GM15510 (cell line): Measurements from ENCODE around the gene COPS4.
A peak's percentile ranks its signal among the peaks of the same experiment; 100 is the strongest.

Experiments
- POLR2A ChIP-seq: IDR thresholded peaks from 3 replicates; pipeline ENCODE4 v1.6.1; 2011; ENCODE audit warnings: borderline replicate concordance; ENCODE audit not compliant: insufficient read length; ENCODE audit errors: extremely low read depth

The COPS4 gene

DNA sequence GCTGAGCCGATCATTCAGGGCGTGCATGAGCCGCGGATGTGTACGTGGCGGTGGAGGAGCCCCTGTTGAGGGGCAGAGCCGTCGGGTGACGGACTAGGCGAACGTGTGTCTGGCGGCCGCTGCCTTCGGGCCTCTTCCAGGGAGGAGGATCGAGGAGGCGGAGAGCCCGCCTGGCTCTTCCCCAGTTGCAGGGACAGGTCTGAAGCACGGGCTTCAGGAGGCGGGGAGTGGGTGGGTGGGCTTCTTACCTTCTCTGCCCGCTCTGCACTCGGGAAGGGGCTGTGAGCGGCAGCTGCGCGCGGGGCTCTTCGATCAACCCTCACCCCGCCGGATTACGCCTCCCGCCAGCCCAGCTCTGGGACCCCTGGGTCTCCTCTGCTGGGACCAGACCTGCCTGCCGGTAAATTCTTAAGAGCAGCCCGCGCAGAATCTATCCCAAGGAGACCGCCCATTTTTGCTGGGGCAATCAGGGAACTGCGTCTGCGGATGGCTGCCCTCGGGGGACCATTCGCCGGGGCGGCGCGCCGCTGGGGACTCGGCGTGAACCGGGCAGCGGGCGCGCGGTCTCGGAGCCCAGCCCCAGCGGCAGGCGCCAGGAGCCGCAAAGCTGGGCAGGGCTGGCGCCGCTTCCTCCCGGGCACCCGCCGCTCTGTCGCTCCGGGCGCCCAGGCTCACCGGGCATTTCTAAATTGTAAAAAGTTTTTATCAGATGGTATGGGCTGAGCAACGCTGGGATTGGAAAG is 74.7 kb downstream of the COPS4 start:
- peak; percentile 36 for TF ChIP-seq POLR2A

DNA sequence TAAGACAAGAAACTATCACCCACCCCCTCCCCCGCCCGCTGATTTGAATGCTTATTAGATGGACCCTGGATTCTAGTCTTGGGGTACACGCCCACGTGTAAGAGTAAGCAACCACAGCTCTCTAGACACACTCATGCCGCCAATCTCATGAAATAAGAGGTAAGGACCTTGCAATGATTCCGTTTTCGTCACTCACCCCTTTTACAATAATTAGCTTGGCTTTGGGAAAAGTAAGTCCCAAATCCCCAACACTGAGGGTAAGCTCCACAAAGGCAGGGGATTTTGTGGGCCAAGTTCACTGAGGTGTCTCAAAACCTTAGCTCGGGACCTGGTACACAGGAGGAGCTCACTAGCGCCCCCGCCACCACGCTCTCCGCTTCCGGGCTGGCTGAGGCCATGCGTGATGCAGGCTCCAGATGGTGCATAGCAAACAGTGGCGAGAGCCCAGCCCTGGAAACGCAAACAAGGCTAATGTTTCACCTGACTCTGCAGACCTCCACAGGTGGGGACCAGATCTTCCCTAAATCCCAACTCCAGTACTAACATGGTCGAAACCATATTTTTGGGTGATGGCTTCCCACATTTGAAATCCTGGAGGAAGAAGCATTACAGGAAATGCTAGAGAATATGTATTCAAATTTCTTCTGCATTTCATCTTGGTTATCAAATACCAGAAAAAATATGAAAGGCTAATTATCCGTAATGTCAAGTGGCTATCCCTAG is 75.4 kb downstream of the COPS4 start:
- peak; percentile 40 for TF ChIP-seq POLR2A

DNA sequence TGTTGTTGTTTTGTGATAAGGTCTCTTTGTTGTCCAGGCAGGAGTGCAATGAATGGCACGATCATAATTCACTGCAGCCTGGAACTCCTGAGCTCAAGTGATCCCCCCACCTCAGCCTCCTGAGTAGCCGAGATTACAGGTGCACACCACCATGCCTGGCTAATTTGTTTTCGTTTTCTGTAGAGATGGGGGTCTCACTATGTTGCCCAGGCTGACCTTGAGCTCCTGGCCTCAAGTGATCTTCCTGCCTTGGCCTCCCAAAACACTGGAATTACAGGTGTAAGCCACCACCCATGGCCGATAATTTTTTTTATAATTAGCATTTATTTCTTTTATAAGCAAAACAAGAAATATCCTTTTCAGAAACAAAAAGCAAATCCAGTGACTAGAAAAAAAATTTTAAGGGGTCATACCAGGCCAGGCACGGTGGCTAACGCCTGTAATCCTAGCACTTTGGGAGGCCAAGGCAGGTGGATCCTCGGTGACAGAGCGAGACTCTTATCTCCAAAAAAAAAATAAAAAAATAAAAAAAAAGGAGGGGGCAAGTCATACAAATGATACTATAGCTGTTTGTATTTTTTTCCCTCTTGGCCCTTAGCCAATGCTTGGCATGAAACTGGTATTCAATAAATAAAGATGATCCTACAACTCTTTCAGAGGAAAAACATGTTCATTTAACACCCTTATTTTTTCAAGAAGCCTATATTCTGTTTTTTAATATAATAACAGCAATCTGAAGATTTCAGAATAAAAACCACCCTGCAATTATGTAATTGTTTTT is 76.2 kb downstream of the COPS4 start:
- TF ChIP-seq POLR2A, result no peak

DNA sequence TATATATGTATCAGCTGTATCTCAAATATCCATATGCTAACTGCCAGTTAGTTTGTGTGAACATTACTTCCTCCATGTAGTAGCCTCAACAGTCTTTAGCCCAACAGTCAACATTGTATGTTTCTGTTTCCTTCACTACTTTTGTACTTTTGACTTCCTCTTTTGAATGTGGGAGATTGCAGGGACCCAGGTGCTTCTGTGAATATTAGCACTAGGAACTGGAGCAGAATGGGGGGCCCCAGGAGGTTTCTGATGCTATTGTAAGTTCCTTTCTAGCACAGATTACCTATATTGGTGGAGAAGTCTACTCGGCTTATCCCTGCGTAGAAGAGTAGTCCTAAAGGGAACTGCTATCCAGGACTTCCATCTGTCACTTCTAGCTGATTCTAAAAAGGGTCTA is 77.2 kb downstream of the COPS4 start:
- peak; percentile 31 for TF ChIP-seq POLR2A

DNA sequence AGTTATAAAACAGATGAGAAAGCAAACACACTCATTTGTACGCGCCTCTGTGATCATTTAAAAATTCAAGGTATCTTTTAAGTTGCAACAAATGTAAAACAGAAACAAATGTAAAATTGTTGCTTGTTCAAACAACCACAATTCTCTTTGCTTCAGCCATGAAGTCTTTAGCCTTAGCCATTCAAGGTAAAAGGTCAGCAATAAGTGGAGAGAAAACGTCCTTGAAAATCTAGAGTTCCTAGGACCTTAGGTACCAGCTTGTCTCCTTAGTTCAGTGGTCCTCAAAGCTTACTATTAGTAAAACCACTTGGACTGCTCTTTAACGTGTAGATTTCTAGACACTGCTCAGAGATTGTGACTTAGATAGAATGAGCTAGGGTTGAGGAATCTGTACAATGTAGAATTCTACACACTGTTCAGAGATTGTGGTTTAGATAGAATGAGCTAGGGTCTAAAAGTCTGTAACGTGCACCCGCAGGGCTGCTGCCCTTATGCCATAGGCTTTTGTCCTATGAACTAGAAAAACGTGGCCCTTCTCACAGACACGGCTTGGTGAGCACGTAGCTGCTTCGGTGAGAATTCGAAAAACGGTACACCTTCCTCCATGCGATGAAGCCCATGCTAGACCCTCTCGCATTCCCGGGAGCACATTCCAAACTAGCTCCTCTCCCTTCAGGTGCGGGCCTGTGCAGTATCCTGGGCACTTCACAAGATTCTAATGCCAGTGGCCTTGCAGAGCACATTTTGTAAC is 77.9 kb downstream of the COPS4 start:
- peak; percentile 45 for TF ChIP-seq POLR2A

DNA sequence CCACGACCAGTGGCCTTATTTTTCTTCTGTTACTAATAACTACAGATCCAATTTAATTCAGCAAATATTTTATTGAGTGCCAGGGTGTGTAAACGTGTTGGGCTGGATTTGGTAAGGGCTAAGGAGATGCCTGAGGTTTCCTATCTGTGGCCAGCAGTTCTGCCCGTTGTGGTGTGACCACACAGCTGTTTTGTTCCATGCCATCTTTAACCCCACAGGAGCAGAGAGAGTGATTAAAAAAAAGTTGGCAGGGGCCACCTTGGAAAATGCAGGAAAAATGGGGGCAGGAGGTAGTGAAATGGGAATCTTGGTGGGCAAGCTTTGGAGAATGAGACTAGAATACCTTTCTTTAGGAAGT is 78.4 kb downstream of the COPS4 start:
- TF ChIP-seq POLR2A, result no peak

DNA sequence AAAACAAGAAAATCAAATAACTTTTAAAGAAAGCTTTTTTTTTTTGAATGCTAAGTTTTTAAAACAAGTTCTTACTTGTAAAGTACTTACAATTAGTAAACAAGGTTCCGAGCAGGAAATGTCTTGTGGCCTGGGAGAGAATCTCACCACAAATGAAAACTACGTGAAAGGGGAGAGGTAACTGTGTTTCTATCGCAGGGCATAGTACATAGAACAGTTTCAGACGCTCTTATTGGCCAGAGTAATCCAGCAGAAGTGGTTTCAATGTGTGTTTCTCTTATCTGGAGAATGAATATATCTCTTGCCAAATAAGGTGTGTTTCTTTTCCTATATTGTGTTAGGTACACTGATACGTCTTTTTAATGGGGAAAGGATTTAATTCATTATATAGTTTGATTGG is 79.6 kb downstream of the COPS4 start, which contains the start of gene PLAC8:
TSS of gene PLAC8 (minus strand) at position 154 of the 400 bp plus-strand sequence. CDS start 6,808 bp downstream, outside the sequence.
- peak; percentile 53 for TF ChIP-seq POLR2A

DNA sequence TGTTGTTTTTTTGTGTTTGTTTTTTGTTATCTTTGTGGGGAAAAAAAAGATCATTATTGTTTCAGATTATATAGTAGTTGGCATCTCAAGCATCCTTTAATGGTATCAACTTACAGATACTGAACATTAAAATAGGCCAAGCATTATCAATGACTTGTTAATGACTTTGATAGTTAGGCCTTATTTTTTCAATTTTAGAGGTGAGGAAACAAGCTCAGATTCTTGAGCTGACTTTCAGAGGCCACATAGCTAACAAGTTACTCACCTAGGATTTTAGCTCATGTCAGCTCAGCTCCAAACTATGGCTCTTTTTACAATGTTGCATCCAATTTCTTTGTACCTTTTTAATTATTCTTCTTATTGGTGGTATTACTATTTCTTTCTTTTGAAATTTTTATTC is 80.0 kb downstream of the COPS4 start:
- no peak for TF ChIP-seq POLR2A

DNA sequence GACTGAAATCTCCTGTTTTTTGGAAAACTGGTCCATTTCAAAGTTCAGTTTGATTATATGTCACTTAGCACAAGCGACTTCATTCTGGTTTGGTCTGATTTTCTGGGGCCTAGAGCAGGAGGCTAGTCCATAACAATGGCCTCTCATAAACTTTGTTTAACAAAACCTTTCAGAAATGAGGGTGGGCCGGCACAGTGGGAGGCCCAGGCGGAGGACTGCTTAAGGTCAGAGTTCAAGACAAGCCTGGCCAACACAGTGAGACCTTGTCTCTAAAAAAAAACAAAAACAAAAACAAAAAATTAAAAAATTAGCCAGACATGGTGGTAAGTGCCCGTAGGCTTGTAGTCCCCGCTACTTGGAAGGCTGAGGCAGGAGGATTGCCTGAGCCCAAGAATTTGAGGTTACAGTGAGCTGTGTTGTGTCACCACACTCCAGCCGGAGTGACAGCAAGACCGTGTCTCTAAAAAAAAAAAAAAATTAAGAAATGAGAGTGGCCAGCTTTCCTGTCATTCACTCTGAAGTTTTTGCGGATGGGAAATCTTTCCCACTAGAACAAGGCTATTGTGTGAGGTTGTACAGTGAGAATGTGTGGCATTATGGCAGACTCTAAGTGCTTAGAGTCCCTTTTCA is 80.8 kb downstream of the COPS4 start:
- no peak for TF ChIP-seq POLR2A

DNA sequence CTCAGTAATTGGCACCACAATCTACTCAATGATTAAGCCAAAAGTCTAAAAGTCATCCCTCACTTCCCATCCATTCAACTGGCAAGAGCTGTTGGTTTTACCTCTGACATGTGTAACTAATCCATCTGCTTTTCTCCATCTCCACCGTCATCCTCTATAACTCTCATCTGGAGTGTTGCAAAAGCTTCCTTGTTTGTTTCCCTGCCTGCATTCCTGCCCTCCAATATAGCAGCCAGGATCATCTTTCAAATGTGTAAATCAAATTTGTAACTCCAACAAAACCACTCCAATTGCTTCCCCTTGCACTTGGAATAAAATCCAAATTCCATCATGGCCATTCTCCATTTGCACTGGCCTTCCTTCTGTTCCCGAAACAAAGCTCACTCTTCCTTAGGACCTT is 83.9 kb downstream of the COPS4 start:
- no peak for TF ChIP-seq POLR2A

DNA sequence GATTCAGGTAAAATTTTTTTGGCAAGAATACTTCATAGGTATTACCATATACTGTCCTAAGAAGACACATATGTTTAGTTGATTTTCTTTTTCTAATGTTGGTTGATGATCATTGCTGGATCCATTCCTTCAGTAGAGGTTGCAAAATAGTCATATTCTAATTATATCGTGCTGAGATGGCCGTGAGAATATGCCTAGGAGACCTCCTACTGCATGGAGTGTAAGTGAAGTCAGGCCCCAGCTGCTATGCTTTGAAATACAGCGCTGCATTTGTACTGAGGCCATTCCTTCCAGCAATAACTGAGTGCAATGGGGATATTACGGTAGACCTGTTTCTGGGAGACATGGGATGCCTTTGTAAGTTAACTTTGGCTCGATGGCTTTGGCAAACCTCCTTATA is 86.3 kb downstream of the COPS4 start:
- TF ChIP-seq POLR2A, result no peak

DNA sequence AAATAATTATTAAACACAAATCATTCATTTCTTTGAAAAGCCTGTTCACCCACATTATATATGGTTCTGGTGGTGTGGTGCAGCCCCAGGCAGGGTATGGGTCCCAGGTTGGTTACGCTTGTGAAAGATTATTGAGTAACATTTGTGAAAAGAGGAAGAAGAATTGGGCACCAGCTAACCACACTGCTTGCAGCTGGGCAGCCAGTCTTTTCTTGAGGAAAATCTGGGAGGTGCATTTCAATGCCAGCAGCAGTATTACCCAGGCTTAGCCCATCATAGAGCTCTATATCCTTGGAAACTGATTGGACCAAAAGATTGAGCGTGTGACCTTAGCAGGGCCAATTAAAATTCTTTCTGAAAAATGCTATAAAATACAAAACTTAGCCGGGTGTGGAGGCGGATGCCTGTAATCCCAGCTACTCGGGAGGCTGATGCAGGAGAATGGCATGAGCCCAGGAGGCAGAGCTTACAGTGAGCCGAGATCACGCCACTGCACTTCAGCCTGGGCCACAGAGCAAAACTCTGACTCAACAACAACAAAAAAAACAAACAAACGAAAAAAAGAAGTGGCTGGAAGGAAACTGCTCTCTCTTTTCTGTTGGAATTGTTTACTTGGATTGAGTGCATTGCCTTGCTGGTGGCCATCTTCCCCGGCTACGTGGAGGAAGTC is 89.3 kb downstream of the COPS4 start:
- TF ChIP-seq POLR2A, result no peak
